ENCODE results near the gene USP10.

Gene USP10

DNA sequence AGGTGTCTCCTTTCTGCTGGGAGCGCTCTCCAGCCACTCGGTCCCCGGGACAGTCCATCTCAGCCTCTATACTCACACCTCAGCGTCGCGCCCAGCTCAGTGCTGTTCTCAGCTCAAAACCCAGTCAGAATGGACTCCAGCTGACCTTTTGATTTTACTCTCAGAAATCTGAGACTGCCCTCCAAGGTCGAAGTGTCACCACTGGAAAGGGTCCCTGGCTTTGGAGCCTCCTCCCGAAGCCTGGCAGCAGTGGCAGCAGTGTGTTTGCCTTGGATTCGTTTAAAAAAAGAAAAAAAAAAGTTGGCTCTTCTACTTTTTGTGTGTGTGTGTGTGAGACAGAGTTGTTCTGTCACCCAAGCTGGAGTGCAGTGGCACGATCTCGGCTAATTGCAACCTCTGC lies 41.1 kb upstream of the USP10 start:
- TF ChIP-seq, protein P1, sequence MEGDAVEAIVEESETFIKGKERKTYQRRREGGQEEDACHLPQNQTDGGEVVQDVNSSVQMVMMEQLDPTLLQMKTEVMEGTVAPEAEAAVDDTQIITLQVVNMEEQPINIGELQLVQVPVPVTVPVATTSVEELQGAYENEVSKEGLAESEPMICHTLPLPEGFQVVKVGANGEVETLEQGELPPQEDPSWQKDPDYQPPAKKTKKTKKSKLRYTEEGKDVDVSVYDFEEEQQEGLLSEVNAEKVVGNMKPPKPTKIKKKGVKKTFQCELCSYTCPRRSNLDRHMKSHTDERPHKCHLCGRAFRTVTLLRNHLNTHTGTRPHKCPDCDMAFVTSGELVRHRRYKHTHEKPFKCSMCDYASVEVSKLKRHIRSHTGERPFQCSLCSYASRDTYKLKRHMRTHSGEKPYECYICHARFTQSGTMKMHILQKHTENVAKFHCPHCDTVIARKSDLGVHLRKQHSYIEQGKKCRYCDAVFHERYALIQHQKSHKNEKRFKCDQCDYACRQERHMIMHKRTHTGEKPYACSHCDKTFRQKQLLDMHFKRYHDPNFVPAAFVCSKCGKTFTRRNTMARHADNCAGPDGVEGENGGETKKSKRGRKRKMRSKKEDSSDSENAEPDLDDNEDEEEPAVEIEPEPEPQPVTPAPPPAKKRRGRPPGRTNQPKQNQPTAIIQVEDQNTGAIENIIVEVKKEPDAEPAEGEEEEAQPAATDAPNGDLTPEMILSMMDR (IDR thresholded peaks at IDR 0.05; ENCODE audit: extremely low read depth, missing control alignments): no peak
- DNase-seq (ENCODE audit: low spot score): no peak

DNA sequence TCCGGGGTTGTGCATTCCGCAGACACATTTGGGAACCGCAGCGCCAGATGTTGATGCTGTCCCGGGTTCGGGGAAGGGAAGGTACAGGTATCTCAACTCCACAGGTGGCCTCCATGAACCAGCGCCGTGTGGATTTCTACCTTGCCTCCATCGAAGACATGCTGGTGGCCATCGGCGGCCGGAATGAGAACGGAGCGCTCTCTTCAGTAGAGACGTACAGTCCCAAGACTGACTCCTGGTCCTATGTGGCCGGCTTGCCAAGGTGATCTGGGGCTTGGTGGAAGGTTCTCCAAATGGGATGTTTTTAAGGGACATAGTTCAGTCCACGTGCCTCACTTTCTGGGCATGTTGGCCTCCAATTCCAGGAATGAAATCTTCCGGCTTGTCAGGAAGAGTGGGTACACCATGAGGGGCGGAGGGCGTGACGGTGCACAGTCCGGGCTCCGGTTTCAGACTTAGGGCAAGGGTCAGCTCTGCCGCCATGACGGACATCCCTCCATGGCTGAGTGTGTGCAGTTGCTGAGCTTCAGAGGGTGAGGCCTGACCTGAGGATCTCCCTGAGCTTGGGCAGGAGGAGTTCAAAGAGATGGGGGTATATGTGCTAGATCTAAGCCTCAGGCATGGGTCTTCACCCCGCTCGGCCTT lies 40.0 kb upstream of the USP10 start:
- DNase-seq (ENCODE audit: low spot score): no peak
- TF ChIP-seq, protein P1 (IDR thresholded peaks at IDR 0.05; ENCODE audit: extremely low read depth, missing control alignments): no peak

DNA sequence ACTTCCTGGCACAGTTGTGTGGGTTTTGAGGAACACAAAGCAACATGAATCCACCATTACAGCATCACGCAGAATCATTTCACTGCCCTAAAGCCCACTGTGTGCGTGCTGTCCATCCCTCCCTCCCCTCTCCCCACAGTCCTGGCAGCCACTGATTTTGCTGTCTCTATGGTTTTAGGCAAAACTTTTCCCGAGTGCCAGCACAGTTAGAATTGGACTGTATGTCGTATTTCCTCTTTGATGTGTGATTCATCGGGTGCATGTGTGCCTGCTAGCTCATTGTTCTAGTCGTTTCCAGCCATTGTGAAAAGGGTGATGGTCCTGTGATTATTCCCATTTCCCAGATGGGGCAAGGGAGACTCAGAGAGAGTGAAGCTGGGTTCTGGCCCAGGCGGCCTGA lies 38.8 kb upstream of the USP10 start:
- TF ChIP-seq, protein P1 (IDR thresholded peaks at IDR 0.05; ENCODE audit: extremely low read depth, missing control alignments): no peak
- no peak for DNase-seq (ENCODE audit: low spot score)

DNA sequence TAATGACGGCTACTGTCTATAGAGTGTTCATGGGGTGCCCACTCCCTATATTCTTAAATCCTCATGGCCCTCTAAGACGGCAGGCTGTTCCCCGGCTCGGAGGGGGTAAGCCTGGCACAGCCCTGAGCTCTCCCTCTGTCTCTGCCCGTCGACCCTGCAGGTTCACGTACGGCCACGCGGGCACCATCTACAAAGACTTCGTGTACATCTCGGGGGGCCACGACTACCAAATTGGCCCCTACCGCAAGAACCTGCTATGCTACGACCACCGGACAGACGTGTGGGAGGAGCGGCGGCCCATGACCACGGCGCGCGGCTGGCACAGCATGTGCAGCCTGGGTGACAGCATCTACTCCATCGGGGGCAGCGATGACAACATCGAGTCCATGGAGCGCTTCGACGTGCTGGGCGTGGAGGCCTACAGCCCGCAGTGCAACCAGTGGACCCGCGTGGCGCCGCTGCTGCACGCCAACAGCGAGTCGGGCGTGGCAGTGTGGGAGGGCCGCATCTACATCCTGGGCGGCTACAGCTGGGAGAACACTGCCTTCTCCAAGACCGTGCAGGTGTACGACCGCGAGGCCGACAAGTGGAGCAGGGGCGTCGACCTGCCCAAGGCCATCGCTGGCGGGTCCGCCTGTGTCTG lies 38.3 kb upstream of the USP10 start:
- TF ChIP-seq, protein P1 (IDR thresholded peaks at IDR 0.05; ENCODE audit: extremely low read depth, missing control alignments): no peak
- DNase-seq (ENCODE audit: low spot score): no peak

DNA sequence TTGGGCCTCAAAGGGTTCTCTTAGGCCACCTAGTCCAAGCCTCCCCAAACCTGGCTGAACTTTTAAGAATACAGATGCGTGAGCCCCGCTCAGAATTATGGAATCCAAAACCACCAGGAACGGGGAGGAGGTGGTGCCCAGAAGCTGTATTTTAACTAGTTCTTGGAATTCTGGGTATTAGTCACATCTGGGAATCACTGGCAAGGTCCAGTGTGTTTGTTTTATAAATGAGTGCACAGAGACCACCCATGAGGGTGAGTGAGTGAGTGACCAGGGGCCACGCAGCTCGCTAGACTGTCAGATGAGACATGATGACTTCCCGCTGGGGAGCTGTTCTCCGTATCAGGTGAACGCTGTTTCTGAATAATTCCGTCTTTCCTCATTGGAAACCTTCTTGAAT lies 37.3 kb upstream of the USP10 start:
- TF ChIP-seq, protein P1 (IDR thresholded peaks at IDR 0.05; ENCODE audit: extremely low read depth, missing control alignments): no peak
- DNase-seq (ENCODE audit: low spot score): no peak

DNA sequence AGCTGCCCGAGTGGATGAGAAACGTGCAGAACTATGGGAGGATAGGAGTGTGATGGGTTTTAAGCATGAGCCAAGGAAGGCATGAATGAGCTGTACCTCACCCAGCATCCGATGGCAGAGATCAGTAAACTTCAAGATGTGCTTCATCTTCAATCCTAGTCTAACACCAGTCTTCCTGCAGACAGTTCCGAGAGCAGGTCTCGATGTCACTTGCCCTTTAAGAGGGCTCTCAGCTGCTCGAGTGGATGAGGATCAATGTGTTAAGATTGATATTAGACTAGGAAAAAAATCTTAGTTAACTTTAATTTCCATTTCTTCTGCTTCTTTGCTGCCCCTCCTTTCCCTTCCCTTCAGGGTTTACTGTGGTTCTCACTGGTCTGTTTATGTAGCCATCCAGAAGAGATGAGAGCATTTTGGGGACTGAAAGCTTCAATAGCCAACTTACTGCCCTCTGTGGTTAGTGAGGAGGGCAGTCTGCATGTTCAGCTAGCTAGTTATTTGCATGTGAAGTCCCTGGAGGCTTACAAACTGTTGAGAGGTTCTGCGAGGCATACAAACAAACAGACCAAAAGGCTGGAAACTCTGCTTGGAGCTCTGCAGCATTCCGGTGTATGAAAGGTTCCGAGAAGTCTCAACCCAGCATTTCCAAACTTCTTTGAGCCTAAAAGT lies 36.2 kb upstream of the USP10 start:
- DNase-seq (ENCODE audit: low spot score): peak; percentile 74
- TF ChIP-seq, protein P1 (IDR thresholded peaks at IDR 0.05; ENCODE audit: extremely low read depth, missing control alignments): no peak

DNA sequence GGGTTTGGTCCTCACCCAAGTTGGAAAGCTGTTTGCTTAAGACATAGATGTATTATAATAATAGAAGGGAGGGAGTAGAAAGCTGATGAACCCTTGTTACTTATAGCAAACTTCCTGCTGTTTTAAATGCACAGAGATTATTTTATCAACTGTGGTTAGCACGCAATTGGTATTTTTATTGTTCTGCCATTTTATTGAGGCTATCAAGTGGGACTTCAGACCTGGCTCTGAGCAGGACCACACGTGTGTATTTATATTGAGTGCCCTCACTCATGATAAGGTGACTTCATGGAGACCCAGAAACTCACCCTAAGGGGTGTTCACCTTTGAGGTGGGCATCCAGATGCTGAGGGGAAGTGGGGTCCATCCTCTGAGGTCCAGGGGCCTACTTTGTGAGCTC lies 34.4 kb upstream of the USP10 start:
- no peak for DNase-seq (ENCODE audit: low spot score)
- TF ChIP-seq, protein P1 (IDR thresholded peaks at IDR 0.05; ENCODE audit: extremely low read depth, missing control alignments): no peak

Data from GM20000 (cell line).